ENCODE measurements around the gene GALNT6. TPM values are rescaled to one million over a fixed set of nuclear protein-coding genes. Genes with fewer than 3 reads are reported as not detected.

GALNT6 gene
- total and polyA plus RNA-seq, 9 of the 15 experiments (the other 6 are each of a cell fraction or from before 2014, with no cell fraction given) = 1.5 to 8.6 (median 5.1) TPM

- ATAC-seq (no peak), DNase-seq (ENCODE audit: extremely low read depth in 1 of 4, low spot score in 3 of 4) (no peak), FAIRE-seq (no peak)
- no peaks in the 10 kb centered on the region for H3K9me1 ChIP-seq (ENCODE audit: control insufficient read depth, insufficient read depth, low read length)
- in situ Hi-C loops (cut with MboI) = no loop called here
- no peaks in the 10 kb centered on the region for H3K79me2 ChIP-seq (ENCODE audit: control insufficient read depth, insufficient read depth, low read length)
- no peak overlapping the region for H3K4me2 ChIP-seq (ENCODE audit: insufficient read depth, low read length)
- POLR2A ChIA-PET = interaction anchor here (0.7 kb wide), 1 partner anchor 448 kb away, joined by 3 read pairs; no protein-coding TSS in a partner anchor
- CTCF ChIA-PET (ENCODE audit: low intra/inter-chr PET ratio) = no interaction called here
- H3K36me3 ChIP-seq (ENCODE audit: control insufficient read depth, insufficient read depth, low read length) = no peaks in the 10 kb centered on the region
- no peaks in the 10 kb centered on the region for H3K4me1 ChIP-seq (replicated peaks in 1 of 2; ENCODE audit: control insufficient read depth in 2 of 2, insufficient read depth in 2 of 2, low read length in 2 of 2)
- H3K9me3 ChIP-seq (replicated peaks; ENCODE audit: control insufficient read depth, insufficient read depth, low read depth, low read length) = no peaks in the 10 kb centered on the region
- 0% methylated on average over 2 of the region's 2 CpGs for WGBS (ENCODE audit: insufficient coverage, low coverage, missing lambda C conversion rate)
- H3K9ac ChIP-seq (ENCODE audit: insufficient read depth in 1 of 2, low read depth in 2 of 2, low read length in 2 of 2) = no peak overlapping the region
- H2AFZ ChIP-seq (ENCODE audit: low read depth, low read length) = no peak overlapping the region
- H3K4me3 ChIP-seq = no peak overlapping the region
- BruUV-seq (replicated peaks) = no TSS peak
- no peaks in the 10 kb centered on the region for H4K20me1 ChIP-seq (replicated peaks; ENCODE audit: control insufficient read depth, insufficient read depth, low read length)
- H3K27me3 ChIP-seq (ENCODE audit: control insufficient read depth in 2 of 2, insufficient read depth in 2 of 2, low read length in 2 of 2) = peaks cover 9 to 15% of the 10 kb centered on the region in 2 experiments; a peak in 4 of 5 replicates
- intact Hi-C loops (cut with micrococcal nuclease) = no loop called here
- TF ChIP-seq ZNF354B (CRISPR knock-in tag; IDR thresholded peaks at IDR 0.05) = no peak
- no peak for TF ChIP-seq HES1 (IDR thresholded peaks at IDR 0.05; ENCODE audit: low read depth)
- TF ChIP-seq SAFB2 (IDR thresholded peaks at IDR 0.05; ENCODE audit: borderline replicate concordance, low read depth, low read length, severe bottlenecking) = no peak
- TF ChIP-seq GABPB2 (CRISPR knock-in tag; conservative IDR thresholded peaks at IDR 0.05) = no peak
- TF ChIP-seq CSDE1 (IDR thresholded peaks at IDR 0.05) = no peak
- TF ChIP-seq ZNF23 (CRISPR knock-in tag; IDR thresholded peaks at IDR 0.05) = no peak
- TF ChIP-seq CHD7 (IDR thresholded peaks at IDR 0.05; ENCODE audit: low read depth, low read length) = no peak
- no peak for TF ChIP-seq PHB2 (IDR thresholded peaks at IDR 0.05; ENCODE audit: low read depth)
- no peak for TF ChIP-seq TAF7 (tag; IDR thresholded peaks at IDR 0.05)
- no peak for TF ChIP-seq ZEB2 (IDR thresholded peaks at IDR 0.05)
- no peak for TF ChIP-seq ZNF232 (CRISPR knock-in tag; IDR thresholded peaks at IDR 0.05)
- H3K27ac ChIP-seq (ENCODE audit: extremely low read depth, low read depth, low read length) = no peak overlapping the region
Observed at GRCh38 chr12:51432921-51433320, 41.7 kb upstream of the GALNT6 start.
